ENCODE measurements around the gene GATA3.

Gene GATA3

GRCh38 chr10:8100366-8100765, 45.9 kb downstream of the GATA3 start:
- no peak for DNase-seq (ENCODE audit: low spot score)

GRCh38 chr10:8102708-8103401, 48.4 kb downstream of the GATA3 start:
- no peak for DNase-seq (ENCODE audit: low spot score)

- no peak for DNase-seq (ENCODE audit: low spot score)
These were observed 49.1 kb downstream of the GATA3 start for GRCh38 chr10:8103543-8103942.

- DNase-seq (ENCODE audit: low spot score): no peak
These were observed 49.5 kb downstream of the GATA3 start for GRCh38 chr10:8104005-8104404.

- DNase-seq (ENCODE audit: low spot score): no peak
These were observed 50.2 kb downstream of the GATA3 start for GRCh38 chr10:8104721-8105120.

- no peak for DNase-seq (ENCODE audit: low spot score)
These were observed 51.4 kb downstream of the GATA3 start for GRCh38 chr10:8105932-8106331.

GRCh38 chr10:8112230-8112905, 57.9 kb downstream of the GATA3 start:
- no peak for DNase-seq (ENCODE audit: low spot score)

GRCh38 chr10:8112942-8113442, 58.5 kb downstream of the GATA3 start:
- DNase-seq (ENCODE audit: low spot score): no peak

- no peak for DNase-seq (ENCODE audit: low spot score)
These were observed 59.1 kb downstream of the GATA3 start for GRCh38 chr10:8113616-8114015.

GRCh38 chr10:8114741-8115617, 60.5 kb downstream of the GATA3 start:
- DNase-seq (ENCODE audit: low spot score): no peak

GRCh38 chr10:8115618-8115980, 61.1 kb downstream of the GATA3 start:
- no peak for DNase-seq (ENCODE audit: low spot score)

- DNase-seq (ENCODE audit: low spot score): no peak
These were observed 62.0 kb downstream of the GATA3 start for GRCh38 chr10:8116474-8116873.

- no peak for DNase-seq (ENCODE audit: low spot score)
These were observed 62.5 kb downstream of the GATA3 start for GRCh38 chr10:8116926-8117493.

- DNase-seq (ENCODE audit: low spot score): no peak
These were observed 66.9 kb downstream of the GATA3 start for GRCh38 chr10:8121201-8121890.

- no peak for DNase-seq (ENCODE audit: low spot score)
These were observed 68.3 kb downstream of the GATA3 start for GRCh38 chr10:8122611-8123369.

- no peak for DNase-seq (ENCODE audit: low spot score)
These were observed 69.9 kb downstream of the GATA3 start for GRCh38 chr10:8124436-8124835.

Data from germinal center (tissue), 1 donor.